Stimulated activated CD4-positive, alpha-beta T cell treated with anti-CD3 and anti-CD28 coated beads, TNF-alpha, amount 100 ng/mL, for 4 hours (primary cell): ENCODE measurements around the gene MCM8.

Experiments
- DNase-seq, 3 experiments: peaks; one replicate each; pipeline ENCODE4 v3.0.0-alpha.2; 2020; ENCODE audit warnings: low read depth in 3 of 3

Gene MCM8

DNA sequence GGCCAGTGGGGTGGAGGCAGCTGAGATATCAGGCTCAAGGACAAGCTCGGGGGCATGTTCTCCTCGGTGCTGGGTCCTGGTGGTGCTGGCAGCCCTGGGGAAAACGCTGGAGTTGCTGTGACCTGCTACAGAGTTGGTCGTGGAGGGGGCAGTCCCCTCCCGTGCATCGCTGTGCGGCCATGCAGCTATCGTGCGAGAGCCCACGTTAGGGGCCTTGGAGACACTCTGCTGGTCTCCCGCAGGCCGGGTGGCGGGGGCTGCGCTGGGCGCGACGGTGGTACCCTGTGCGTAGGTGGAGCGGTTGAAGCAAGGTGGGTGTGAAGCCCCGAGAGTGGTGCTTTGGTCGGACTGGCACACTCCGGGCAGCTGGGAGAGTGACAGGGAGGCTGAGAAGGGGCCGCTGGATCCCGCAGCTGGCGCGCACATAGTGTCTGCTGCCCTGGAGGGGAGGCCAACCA, 91.4 kb downstream of the MCM8 start:
- DNase-seq = no peak

DNA sequence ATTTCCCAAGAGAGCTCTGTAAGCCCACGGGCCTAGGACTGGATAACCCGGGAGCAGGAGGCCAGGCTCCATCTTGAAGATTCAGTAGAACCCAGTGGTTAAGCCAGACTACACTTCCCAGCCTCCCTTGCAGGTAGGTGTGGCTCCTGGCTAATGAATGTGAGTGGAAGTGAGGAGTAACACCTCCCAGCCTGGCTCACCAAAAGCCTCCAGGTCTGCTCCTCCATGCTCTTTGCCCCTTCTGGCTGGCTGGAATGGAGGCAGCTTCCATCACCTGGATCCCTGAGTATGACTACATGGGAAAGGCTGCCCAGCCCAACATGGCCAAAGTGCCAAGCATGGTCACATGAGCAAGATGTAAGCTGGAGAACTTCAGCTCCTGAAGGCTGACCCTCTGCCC, 93.7 kb downstream of the MCM8 start:
- no peak for DNase-seq

DNA sequence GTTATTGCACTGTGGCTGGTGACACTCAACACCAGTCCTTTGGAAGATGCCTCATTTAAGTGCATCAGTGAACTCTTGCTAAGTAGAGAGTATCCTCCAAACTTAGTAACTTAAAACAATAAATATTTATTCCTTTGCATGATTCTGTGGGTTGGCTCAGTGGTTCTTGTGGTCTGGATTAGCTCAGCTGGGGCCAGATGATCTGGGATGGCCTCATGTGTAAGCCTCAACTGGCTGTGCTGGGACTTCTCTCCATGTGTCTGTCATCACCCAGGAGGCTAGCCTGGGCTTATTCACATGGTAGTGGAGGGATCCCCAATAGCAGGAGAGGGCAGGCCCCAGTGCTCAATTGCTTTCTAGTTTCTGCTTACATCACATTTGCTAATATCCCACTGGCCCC, 95.1 kb downstream of the MCM8 start:
- no peak for DNase-seq

DNA sequence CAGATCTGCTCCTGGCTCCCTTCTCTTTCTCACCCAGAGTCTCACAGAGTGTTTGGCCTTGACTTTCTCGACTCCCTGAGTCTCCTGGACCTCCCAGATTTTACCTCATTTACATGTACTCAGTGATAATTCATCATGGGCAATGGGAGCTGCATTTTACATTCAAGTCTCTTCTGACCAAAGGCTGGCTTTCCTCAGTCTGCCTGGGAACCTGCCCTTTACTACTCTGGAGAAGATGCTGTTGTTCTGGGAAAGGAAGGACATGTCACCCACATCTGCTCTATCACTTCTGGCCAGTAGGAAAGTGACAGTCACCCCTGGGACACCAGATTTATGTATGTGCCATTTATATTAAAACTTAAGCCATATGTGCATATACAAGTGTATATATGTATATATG, 96.0 kb downstream of the MCM8 start:
- DNase-seq = no peak

DNA sequence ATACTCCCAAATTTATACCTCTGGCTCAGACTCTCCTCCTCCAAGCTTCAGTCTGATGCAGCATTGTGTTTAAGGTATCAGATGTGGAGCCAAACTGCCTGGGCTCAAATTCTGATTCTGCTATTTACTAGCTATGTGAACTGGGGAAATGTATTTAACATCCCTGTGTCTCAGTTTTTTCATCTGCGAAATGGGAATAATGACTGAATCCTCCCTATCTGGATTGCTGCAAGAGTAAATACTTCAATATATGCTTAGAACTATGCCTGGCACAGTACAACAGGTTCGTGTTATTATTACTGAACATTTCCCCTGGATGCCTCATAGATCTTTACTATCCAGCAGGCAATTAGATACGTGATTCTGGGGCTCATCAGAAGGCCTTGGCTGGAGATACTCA, 97.9 kb downstream of the MCM8 start:
- no peak for DNase-seq
